Keratinocyte (primary cell): ENCODE results near the gene KRCC1.

ENCODE experiments used
- EZH2 ChIP-seq: IDR thresholded peaks from one replicate; pipeline ENCODE4 v1.6.1; 2012; ENCODE audit warnings: inconsistent platforms, mild to moderate bottlenecking, low read length, moderate library complexity
- TF ChIP-seq, protein P1 (sequence below), 3 experiments: IDR thresholded peaks in 1 of 3; conservative IDR thresholded peaks in 1 of 3; optimal IDR thresholded peaks in 1 of 3; 2 replicates in 2 of 3; 3 replicates in 1 of 3; pipeline versions ENCODE3 to v1.5.1; 2011; ENCODE audit warnings: low read length in 3 of 3, mild to moderate bottlenecking in 3 of 3, moderate library complexity in 2 of 3, control low read depth in 1 of 3, inconsistent platforms in 1 of 3; ENCODE audit not compliant: insufficient read depth in 2 of 3; ENCODE audit errors: extremely low read depth in 1 of 3

DNA sequence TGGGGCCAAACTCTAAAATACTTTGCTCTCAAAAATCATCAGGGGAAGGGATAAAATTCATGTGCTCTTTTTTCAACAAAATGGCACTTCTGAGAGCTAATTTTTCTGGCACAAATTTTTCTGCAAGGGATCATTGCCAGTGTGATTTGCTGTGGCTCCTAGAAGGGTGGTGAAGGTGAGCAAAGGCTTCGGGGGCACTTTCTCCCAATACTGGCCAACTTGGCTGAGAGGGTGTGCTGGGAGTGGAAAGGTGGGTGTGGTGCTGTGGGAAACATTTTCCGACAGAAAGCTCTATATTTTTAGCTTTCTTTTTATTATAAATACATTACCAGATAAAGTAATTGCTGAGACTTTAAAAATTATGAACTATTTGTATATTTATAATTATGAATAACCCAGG lies 12.5 kb upstream of the KRCC1 start:
- TF ChIP-seq, protein P1, sequence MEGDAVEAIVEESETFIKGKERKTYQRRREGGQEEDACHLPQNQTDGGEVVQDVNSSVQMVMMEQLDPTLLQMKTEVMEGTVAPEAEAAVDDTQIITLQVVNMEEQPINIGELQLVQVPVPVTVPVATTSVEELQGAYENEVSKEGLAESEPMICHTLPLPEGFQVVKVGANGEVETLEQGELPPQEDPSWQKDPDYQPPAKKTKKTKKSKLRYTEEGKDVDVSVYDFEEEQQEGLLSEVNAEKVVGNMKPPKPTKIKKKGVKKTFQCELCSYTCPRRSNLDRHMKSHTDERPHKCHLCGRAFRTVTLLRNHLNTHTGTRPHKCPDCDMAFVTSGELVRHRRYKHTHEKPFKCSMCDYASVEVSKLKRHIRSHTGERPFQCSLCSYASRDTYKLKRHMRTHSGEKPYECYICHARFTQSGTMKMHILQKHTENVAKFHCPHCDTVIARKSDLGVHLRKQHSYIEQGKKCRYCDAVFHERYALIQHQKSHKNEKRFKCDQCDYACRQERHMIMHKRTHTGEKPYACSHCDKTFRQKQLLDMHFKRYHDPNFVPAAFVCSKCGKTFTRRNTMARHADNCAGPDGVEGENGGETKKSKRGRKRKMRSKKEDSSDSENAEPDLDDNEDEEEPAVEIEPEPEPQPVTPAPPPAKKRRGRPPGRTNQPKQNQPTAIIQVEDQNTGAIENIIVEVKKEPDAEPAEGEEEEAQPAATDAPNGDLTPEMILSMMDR (optimal IDR thresholded peaks at IDR 0.05 in 1 of 3, IDR thresholded peaks at IDR 0.05 in 1 of 3, conservative IDR thresholded peaks at IDR 0.05 in 1 of 3; ENCODE audit: extremely low read depth in 1 of 3, insufficient read depth in 2 of 3, low read length in 3 of 3), result no peak
- TF ChIP-seq EZH2, result no peak
